Nephron progenitor cell (in vitro differentiated cells): ENCODE measurements around the gene TMEM109.
"Not testable (repeated sequence)": the region's sequence is repeated elsewhere in the genome, so short reads cannot be mapped to it uniquely, and the experiment has no call there.

Experiments
- DNase-seq: peaks from one replicate; pipeline ENCODE4 v3.0.0; 2021
- H3K27ac Mint-ChIP-seq: 2 replicates; pipeline ENCODE4 v1.8.0; 2021; ENCODE audit warnings: mild to moderate bottlenecking, moderate library complexity, mixed read lengths
- H3K27me3 Mint-ChIP-seq: 2 replicates; pipeline ENCODE4 v1.8.0; 2021; ENCODE audit warnings: mild to moderate bottlenecking, low read depth, mixed read lengths; ENCODE audit not compliant: poor library complexity
- H3K36me3 Mint-ChIP-seq: 2 replicates; pipeline ENCODE4 v1.8.0; 2021; ENCODE audit warnings: low read depth, mixed read lengths
- H3K4me1 Mint-ChIP-seq: 2 replicates; pipeline ENCODE4 v1.8.0; 2021; ENCODE audit warnings: mixed read lengths
- H3K4me3 Mint-ChIP-seq: 2 replicates; pipeline ENCODE4 v1.8.0; 2021; ENCODE audit warnings: mild to moderate bottlenecking, moderate library complexity, mixed read lengths
- H3K9me3 Mint-ChIP-seq: 2 replicates; pipeline ENCODE4 v1.8.0; 2021; ENCODE audit warnings: mild to moderate bottlenecking, moderate library complexity, mixed read lengths
- TF ChIP-seq, protein P1 (sequence below): fragments of 200-600 bp; sonication (generic); IDR thresholded peaks from 2 replicates; pipeline ENCODE4 v1.5.0; 2021; ENCODE audit warnings: antibody characterized with exemption

Gene TMEM109

DNA sequence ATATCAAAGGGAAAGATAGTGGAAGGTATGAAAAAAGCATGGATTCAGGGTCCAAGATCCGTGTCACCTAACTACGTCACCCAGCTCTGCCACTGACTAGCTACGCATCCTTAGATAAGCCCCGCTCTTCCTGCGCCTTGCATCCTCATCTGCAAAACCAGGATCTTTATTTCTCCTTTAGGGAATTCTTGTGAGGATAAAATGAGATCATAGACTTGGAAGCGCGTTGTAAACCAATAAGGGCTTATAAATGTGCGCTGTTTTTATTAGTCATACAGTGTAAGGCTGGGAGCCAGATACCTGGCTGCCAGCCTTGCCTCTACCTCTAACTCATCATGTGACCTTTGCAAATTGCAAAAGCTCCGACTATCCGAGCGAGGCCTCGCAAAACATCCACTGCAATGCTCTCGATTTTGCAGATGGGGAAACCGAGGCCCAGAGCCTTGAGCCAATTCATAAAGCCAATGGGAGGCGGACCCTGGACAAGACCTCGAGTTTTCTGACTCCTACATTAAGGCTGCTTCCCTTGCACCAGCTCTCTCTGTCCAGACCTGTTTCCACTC lies 8.3 kb upstream of the TMEM109 start:
- TF ChIP-seq, protein P1, sequence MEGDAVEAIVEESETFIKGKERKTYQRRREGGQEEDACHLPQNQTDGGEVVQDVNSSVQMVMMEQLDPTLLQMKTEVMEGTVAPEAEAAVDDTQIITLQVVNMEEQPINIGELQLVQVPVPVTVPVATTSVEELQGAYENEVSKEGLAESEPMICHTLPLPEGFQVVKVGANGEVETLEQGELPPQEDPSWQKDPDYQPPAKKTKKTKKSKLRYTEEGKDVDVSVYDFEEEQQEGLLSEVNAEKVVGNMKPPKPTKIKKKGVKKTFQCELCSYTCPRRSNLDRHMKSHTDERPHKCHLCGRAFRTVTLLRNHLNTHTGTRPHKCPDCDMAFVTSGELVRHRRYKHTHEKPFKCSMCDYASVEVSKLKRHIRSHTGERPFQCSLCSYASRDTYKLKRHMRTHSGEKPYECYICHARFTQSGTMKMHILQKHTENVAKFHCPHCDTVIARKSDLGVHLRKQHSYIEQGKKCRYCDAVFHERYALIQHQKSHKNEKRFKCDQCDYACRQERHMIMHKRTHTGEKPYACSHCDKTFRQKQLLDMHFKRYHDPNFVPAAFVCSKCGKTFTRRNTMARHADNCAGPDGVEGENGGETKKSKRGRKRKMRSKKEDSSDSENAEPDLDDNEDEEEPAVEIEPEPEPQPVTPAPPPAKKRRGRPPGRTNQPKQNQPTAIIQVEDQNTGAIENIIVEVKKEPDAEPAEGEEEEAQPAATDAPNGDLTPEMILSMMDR = no peak
- DNase-seq = no peak
- H3K27ac Mint-ChIP-seq = peak overlapping the region; percentile 63
- peaks cover 28% of the 10 kb centered on the region for H3K36me3 Mint-ChIP-seq
- H3K9me3 Mint-ChIP-seq = peaks cover 25% of the 10 kb centered on the region
- H3K4me1 Mint-ChIP-seq = peaks cover 33% of the 10 kb centered on the region
- peaks cover 32% of the 10 kb centered on the region for H3K27me3 Mint-ChIP-seq
- peak overlapping the region; percentile 86 for H3K4me3 Mint-ChIP-seq

- TF ChIP-seq, protein P1 = no peak
- peak within 1 kb of the TSS; percentile 96 for H3K27ac Mint-ChIP-seq
- peaks cover 20% of the 10 kb centered on the region for H3K36me3 Mint-ChIP-seq
- peaks cover 26% of the 10 kb centered on the region for H3K9me3 Mint-ChIP-seq
- H3K27me3 Mint-ChIP-seq = peaks cover 35% of the 10 kb centered on the region
- DNase-seq = peak; percentile 100
- H3K4me1 Mint-ChIP-seq = peaks cover 40% of the 10 kb centered on the region
- H3K4me3 Mint-ChIP-seq = peak within 1 kb of the TSS; percentile 86
Observed at GRCh38 chr11:60906132-60906972, 7.6 kb upstream of the TMEM109 start, which contains the start of gene PRPF19. Gene PRPF19 (minus strand): TSS chr11:60906585. CDS start chr11:60906382, 203 bp downstream.

GRCh38 chr11:60908803-60909202 lies 5.2 kb upstream of the TMEM109 start:
- H3K9me3 Mint-ChIP-seq = peaks cover 26% of the 10 kb centered on the region
- peaks cover 35% of the 10 kb centered on the region for H3K27me3 Mint-ChIP-seq
- no peaks in the 10 kb centered on the region for H3K36me3 Mint-ChIP-seq
- no peak overlapping the region for H3K4me3 Mint-ChIP-seq
- H3K27ac Mint-ChIP-seq = no peak overlapping the region
- DNase-seq = no peak
- H3K4me1 Mint-ChIP-seq = peaks cover 61% of the 10 kb centered on the region
- TF ChIP-seq, protein P1 = no peak

GRCh38 chr11:60909680-60910280 lies 4.2 kb upstream of the TMEM109 start:
- H3K4me1 Mint-ChIP-seq = peaks cover 58% of the 10 kb centered on the region
- not testable (repeated sequence) for H3K4me3 Mint-ChIP-seq, H3K27ac Mint-ChIP-seq, H3K36me3 Mint-ChIP-seq, DNase-seq
- H3K27me3 Mint-ChIP-seq = peaks cover 35% of the 10 kb centered on the region
- H3K9me3 Mint-ChIP-seq = peaks cover 26% of the 10 kb centered on the region

GRCh38 chr11:60910281-60910687 lies 3.7 kb upstream of the TMEM109 start:
- H3K4me3 Mint-ChIP-seq = no peak overlapping the region
- DNase-seq = no peak
- TF ChIP-seq, protein P1 = no peak
- H3K27ac Mint-ChIP-seq = no peak overlapping the region
- peaks cover 35% of the 10 kb centered on the region for H3K27me3 Mint-ChIP-seq
- H3K9me3 Mint-ChIP-seq = peaks cover 26% of the 10 kb centered on the region
- H3K4me1 Mint-ChIP-seq = peaks cover 58% of the 10 kb centered on the region
- no peaks in the 10 kb centered on the region for H3K36me3 Mint-ChIP-seq

DNA sequence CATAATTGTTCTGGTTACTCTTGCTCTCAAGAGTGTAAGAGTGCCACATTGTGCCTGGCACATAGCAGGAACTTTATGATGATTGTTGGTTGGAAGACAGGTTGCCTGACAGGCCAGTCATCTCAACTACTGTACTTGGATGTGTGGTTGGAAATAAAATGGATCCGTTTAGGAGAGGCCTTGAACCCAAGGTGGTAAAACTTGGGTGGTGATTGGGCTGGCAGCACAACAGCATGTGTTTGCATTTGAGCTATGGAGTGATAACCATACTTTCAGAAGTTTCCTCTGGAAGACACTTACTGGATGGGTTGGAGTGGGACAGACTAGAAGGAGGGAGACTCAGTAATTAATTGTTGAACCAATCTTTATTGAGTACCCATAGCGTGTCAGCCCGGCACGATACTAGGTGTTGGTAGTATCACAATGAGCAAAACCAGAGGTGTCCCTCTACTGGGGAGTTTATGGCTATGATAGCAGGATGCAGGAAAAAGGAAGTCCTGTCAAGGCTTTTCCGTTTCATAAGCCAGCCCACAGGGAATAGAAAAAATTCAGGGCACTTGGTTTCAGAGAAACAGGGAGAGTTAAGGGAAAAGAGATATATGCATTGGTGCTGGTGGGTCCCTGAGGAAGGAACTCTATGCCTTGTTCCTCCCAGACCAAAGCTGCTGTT lies 3.1 kb upstream of the TMEM109 start:
- H3K27ac Mint-ChIP-seq = no peak overlapping the region
- DNase-seq = no peak
- H3K36me3 Mint-ChIP-seq = peaks cover 1% of the 10 kb centered on the region
- TF ChIP-seq, protein P1 = no peak
- peaks cover 26% of the 10 kb centered on the region for H3K9me3 Mint-ChIP-seq
- H3K4me1 Mint-ChIP-seq = peaks cover 58% of the 10 kb centered on the region
- H3K4me3 Mint-ChIP-seq = peak overlapping the region; percentile 3
- H3K27me3 Mint-ChIP-seq = peaks cover 35% of the 10 kb centered on the region
